NT2/D1 (cell line): ENCODE data around the gene AKNA.

Source experiments
- DNase-seq: peaks from one replicate; pipeline ENCODE4 v3.0.0-alpha.2; 2011; ENCODE audit warnings: low read depth, low spot score
- H3K27me3 ChIP-seq: 2 replicates; pipeline ENCODE4 v1.6.0; 2011; ENCODE audit warnings: mild to moderate bottlenecking; ENCODE audit not compliant: insufficient read length, insufficient read depth
- H3K36me3 ChIP-seq: 2 replicates; pipeline ENCODE4 v1.6.1; 2011; ENCODE audit warnings: mild to moderate bottlenecking, low read length, mixed read lengths; ENCODE audit not compliant: insufficient read depth, insufficient read length
- H3K4me1 ChIP-seq: 2 replicates; pipeline ENCODE4 v1.5.1; 2011; ENCODE audit not compliant: insufficient read depth, insufficient read length
- H3K4me3 ChIP-seq: 2 replicates; pipeline ENCODE4 v1.5.1; 2011; ENCODE audit warnings: low read depth; ENCODE audit not compliant: insufficient read length
- H3K9ac ChIP-seq: 2 replicates; pipeline ENCODE4 v1.6.0; 2011; ENCODE audit warnings: low read depth; ENCODE audit not compliant: insufficient read length
- H3K9me3 ChIP-seq: 2 replicates; pipeline ENCODE4 v1.5.1; 2011; ENCODE audit warnings: mild to moderate bottlenecking, low read length; ENCODE audit not compliant: insufficient read depth
- SUZ12 ChIP-seq: IDR thresholded peaks from 2 replicates; pipeline ENCODE4 v1.6.1; 2011; ENCODE audit not compliant: insufficient read length, insufficient read depth; ENCODE audit errors: extremely low read depth
- YY1 ChIP-seq: IDR thresholded peaks from 2 replicates; pipeline ENCODE4 v1.6.1; 2011; ENCODE audit not compliant: insufficient read length, insufficient read depth
- ZNF274 ChIP-seq: IDR thresholded peaks from 2 replicates; pipeline ENCODE4 v1.6.1; 2011; ENCODE audit warnings: mild to moderate bottlenecking, low read depth, low read length

The AKNA gene

DNA sequence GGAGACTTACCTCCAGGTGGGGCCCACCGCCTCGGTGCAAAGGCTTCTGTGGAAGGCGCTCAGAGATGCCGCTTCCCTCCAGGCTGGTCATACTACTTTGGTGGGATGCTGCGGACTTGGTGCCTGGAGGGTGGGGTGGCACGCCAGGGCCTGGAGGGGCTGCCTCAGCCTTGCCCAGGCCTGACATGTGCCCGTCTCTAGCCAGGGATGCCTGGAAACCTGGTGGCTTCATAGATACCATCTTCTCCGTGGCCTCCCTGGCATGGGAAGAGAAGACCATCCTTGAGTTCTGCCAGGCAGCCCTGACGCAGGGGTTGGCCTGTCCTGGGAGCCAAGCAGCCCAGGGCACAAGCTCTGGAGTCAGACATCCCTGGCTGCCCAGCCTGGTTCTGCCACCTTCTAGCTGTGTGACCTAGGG is 29.9 kb downstream of the AKNA start:
- DNase-seq = no peak
- Histone ChIP-seq H3K36me3 (peaks cover 80% of the 10 kb centered on the region), H3K27me3 (no peaks in the 10 kb centered on the region), H3K4me3 (no peak overlapping the region), H3K9ac (no peak overlapping the region), H3K4me1 (no peaks in the 10 kb centered on the region), H3K9me3 (no peaks in the 10 kb centered on the region)
- no peak for TF ChIP-seq ZNF274
- no peak for TF ChIP-seq SUZ12
- TF ChIP-seq YY1 = no peak

DNA sequence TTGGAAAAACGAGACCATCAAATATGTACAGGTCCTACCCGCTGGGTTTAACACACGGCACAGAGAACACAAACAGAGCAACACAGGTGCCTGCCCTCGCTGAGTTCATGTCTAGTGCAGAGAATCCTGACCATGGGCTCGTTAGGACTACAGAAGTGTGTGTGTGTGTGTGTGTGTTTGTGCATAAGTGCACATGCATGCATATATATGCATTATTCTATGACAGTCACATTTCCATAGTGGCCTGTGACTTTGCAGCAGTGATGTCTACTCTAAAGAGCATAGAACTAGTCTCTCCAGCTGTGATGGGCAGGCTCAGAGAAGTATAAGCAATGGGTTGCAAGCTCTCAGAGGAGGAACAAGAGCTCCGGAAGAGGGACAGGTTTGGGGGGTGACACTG is 30.4 kb downstream of the AKNA start:
- TF ChIP-seq YY1 = no peak
- H3K9me3 ChIP-seq = no peaks in the 10 kb centered on the region
- H3K4me1 ChIP-seq = no peaks in the 10 kb centered on the region
- DNase-seq = no peak
- H3K27me3 ChIP-seq = no peaks in the 10 kb centered on the region
- H3K4me3 ChIP-seq = no peak overlapping the region
- no peak overlapping the region for H3K9ac ChIP-seq
- peaks cover 76% of the 10 kb centered on the region for H3K36me3 ChIP-seq

DNA sequence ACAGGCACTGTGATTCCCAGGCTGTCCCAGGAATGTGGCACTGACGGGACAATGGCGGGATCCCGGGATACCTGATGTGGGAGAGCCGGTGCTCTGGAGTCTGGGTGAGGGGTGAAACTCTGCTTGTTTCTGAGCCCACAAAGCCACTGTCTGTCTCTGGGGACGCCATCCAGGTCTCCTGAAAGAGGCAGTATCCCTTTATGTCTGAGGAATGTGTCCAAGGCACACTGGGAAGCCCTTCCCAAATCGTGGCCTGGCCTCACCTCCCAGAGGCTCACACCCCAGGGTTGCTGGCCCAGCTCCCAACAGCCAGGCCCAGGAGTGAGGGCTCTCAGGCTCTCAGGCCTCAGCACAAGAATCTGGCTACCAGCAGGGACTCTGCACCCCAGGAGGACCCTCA is 31.0 kb downstream of the AKNA start:
- no peaks in the 10 kb centered on the region for H3K4me1 ChIP-seq
- no peaks in the 10 kb centered on the region for H3K27me3 ChIP-seq
- no peak overlapping the region for H3K9ac ChIP-seq
- DNase-seq = no peak
- H3K9me3 ChIP-seq = no peaks in the 10 kb centered on the region
- peaks cover 75% of the 10 kb centered on the region for H3K36me3 ChIP-seq
- H3K4me3 ChIP-seq = no peak overlapping the region
- TF ChIP-seq SUZ12 (no peak), YY1 (no peak), ZNF274 (no peak)

DNA sequence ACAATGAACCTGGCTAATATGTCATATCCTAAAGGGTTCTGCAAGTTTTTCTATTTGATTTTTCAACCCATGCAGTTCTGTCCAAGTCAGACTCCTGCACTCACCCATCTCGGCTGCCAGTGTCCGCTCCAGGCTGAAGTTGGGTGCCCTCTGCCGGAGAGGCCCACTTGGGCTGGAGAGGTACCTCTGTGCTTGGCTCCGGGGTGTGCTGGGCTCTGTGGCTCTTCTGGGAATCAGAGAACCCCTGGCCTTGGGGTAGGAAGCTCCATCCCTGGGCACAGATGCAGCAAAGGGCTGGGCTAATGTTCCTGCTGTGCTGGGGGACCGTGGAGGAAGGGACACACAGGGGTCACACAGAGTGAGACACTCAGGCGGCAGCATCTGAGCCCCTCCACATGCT is 32.0 kb downstream of the AKNA start:
- H3K9ac ChIP-seq = no peak overlapping the region
- H3K4me3 ChIP-seq = no peak overlapping the region
- H3K36me3 ChIP-seq = peaks cover 72% of the 10 kb centered on the region
- TF ChIP-seq YY1 (no peak), ZNF274 (no peak), SUZ12 (no peak)
- H3K27me3 ChIP-seq = no peaks in the 10 kb centered on the region
- no peaks in the 10 kb centered on the region for H3K9me3 ChIP-seq
- no peak for DNase-seq
- H3K4me1 ChIP-seq = no peaks in the 10 kb centered on the region

DNA sequence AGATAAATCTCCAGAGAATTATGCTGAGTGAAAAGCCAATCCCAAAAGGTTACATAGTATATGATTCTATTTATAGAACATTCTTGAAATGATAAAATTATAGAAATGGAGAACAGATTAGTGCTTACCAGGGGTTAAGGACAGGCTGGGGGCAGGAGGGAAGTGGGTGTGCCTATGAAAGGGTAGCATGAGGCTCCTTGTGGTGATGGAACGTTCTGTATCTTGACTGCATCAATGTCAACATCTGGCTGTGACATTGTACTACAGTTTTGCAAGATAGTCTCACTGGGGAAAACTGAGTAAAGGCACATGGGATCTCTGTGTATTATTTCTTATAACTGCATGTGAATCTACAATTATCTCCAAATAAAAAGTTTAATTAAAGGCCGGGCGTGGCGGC is 35.9 kb downstream of the AKNA start:
- no peak for DNase-seq
- peaks cover 13% of the 10 kb centered on the region for H3K4me1 ChIP-seq
- H3K36me3 ChIP-seq = peaks cover 68% of the 10 kb centered on the region
- no peaks in the 10 kb centered on the region for H3K27me3 ChIP-seq
- TF ChIP-seq ZNF274 (no peak), SUZ12 (no peak), YY1 (no peak)
- H3K4me3 ChIP-seq = no peak overlapping the region
- H3K9ac ChIP-seq = no peak overlapping the region
- no peaks in the 10 kb centered on the region for H3K9me3 ChIP-seq

DNA sequence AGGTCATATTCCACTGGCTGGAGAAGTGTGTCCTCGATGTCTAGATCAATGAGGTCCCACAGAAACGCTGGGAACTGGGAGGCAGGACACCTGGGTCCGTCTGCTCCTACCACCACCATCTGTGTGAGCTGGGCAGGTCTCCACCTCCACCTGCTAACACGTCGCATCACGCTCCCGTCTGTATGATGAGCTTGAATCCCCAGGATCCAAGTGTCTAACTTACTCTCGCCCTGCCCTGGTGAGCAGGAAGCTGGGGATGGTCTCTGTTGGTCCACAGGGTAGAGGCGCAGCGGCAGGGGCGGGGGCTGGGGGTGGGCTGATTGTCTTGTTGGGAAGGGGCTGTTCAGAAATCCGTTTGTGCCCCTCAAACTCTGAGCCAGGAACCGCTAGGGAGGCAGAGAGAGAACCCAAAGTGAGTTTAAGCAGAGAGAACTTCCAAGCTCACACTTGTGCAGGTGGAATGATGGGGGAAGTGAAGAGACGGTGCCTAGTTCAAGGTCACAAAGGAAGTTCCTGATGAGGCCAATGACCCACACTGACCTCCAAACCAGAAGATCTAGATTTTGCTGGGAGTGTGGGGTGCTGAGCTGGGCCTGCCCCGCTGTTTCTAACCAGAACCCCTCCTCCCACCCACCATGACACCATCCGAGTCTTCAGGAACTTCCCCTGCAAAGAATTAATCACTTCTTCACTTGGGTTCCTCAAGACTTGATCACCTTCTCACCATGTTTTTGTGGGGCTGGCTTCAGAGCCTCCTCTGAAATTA is 37.0 kb downstream of the AKNA start:
- Histone ChIP-seq H3K4me1 (peaks cover 13% of the 10 kb centered on the region), H3K9ac (no peak overlapping the region), H3K9me3 (no peaks in the 10 kb centered on the region), H3K27me3 (no peaks in the 10 kb centered on the region), H3K36me3 (peaks cover 68% of the 10 kb centered on the region), H3K4me3 (no peak overlapping the region)
- TF ChIP-seq SUZ12 (no peak), YY1 (no peak), ZNF274 (no peak)
- no peak for DNase-seq

DNA sequence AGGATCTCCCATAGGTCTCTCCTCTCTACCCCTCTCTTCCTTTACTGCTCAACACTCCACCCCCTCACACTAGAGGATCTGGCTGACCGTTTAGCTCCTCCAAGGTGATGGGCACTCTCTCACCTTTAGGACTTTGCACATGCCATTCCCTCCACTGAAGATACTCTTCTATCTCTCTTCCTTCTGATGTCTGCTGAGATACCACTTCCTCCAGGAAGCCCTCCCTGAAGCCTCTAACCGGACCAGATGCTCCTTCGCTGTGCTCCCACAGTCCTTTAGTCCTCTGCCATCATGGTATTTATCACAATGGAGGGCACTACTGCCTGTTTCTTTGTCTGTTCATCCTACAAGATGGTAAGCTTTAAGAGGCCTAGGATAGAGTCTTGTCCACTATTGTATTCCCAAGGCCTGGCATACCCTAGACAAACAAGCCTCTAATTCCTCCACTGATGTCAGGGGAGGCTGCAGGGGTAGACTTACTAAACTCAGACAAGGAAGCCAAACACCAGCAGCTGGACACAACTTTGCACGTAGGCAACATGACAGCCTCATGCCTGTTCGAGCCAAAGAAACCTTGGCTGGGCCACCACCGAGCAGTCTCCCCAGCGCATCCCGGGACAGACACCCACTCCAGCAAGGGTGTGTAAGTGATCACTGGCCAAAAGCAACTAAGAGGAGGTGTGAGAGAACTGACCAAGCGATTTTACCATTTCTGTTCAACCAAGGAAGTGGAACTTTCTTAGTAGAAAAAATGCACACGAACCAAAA is 37.9 kb downstream of the AKNA start:
- no peaks in the 10 kb centered on the region for H3K9me3 ChIP-seq
- H3K4me1 ChIP-seq = peaks cover 13% of the 10 kb centered on the region
- TF ChIP-seq YY1 = no peak
- no peak overlapping the region for H3K9ac ChIP-seq
- H3K36me3 ChIP-seq = peaks cover 69% of the 10 kb centered on the region
- no peak overlapping the region for H3K4me3 ChIP-seq
- no peak for DNase-seq
- no peaks in the 10 kb centered on the region for H3K27me3 ChIP-seq
